ENCODE results near the gene RAB3GAP1.

GRCh38 chr2:135132314-135132713 is 80.2 kb downstream of the RAB3GAP1 start:
- TF ChIP-seq CTCF (IDR thresholded peaks at IDR 0.05): no peak
- TF ChIP-seq POLR2AphosphoS5 (IDR thresholded peaks at IDR 0.05; ENCODE audit: low read depth, low read length): no peak
- no peak for TF ChIP-seq REST (IDR thresholded peaks at IDR 0.05; ENCODE audit: insufficient read depth in 1 of 2, low read depth in 2 of 2, low read length in 1 of 2)
- TF ChIP-seq TCF7L2 (IDR thresholded peaks at IDR 0.05; ENCODE audit: low read depth, low read length): no peak
- no peak for TF ChIP-seq SIN3A (IDR thresholded peaks at IDR 0.05; ENCODE audit: borderline replicate concordance, insufficient read depth, low read depth, low read length)
